HG03066 (cell line): Measurements from ENCODE around the gene MSMP.

ENCODE experiments used
- ATAC-seq: cut with Tn5 transposase; IDR thresholded peaks from one replicate; pipeline ENCODE4 v1.9.1; 2021; ENCODE audit warnings: low read depth; ENCODE audit not compliant: unreplicated experiment

Gene MSMP, protein sequence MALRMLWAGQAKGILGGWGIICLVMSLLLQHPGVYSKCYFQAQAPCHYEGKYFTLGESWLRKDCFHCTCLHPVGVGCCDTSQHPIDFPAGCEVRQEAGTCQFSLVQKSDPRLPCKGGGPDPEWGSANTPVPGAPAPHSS

GRCh38 chr9:35754264-35754663, at the start of gene MSMP:
Gene MSMP (minus strand): TSS chr9:35754276. CDS start chr9:35754129, 147 bp downstream.
- no peak for ATAC-seq

GRCh38 chr9:35801328-35802128, 47.5 kb upstream of the MSMP start:
- ATAC-seq: no peak

DNA sequence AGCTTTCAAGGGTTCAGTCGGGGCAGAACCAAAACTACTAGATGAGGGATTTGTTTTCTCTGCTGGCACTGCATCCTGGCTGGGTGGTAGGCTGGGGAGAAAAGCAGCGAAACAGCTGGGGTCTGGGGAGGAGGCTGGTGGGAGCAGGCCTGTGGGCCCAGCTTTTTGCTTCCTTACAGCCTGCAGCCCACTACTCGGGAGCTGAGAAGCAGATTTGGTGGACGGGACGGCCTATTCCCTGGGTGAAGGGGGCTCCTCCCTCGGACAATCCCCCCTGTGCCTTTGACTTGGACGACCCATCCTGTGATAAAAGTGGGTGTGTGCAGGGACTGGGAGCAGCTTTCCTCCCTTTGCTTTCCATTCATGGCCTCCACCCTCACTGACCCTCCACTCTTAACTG, 46.5 kb upstream of the MSMP start:
- ATAC-seq: no peak

DNA sequence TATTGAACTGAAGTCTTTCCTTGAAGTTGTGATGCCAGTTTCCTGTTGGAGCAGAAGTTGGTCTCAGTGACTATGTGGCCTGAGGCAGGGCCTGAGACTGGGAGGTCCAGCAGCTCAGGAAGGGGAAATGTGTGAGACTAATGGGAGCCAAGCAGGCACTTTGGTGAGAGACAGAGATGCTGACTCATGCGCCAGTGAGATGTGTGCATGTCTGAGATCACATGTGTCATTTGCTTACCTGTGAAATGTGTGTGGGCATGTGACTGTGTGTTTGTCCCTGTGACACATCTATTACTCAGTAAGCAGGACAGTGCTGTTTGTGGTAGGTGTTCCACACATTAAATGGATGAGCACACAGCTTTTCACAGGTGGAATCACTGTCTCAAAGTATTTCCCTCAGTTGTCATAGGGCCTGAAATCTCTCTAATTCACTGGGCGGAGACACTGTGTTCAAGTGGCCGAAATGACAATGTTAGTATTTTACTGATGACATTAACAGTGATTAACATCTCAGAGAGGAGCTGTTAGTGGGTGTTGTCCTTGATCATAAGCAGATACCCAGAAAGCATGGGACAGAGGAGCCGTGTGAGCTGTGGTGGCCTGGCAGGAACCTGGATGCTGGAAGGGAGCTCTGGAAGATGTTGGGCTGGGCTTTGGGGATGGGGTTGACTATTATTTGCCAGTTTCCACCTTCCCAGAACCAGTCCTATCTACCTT, 44.7 kb upstream of the MSMP start:
- ATAC-seq: no peak

GRCh38 chr9:35797311-35798109, 43.4 kb upstream of the MSMP start:
- ATAC-seq: no peak

- ATAC-seq: no peak
Observed at GRCh38 chr9:35795695-35796094, 41.6 kb upstream of the MSMP start.

DNA sequence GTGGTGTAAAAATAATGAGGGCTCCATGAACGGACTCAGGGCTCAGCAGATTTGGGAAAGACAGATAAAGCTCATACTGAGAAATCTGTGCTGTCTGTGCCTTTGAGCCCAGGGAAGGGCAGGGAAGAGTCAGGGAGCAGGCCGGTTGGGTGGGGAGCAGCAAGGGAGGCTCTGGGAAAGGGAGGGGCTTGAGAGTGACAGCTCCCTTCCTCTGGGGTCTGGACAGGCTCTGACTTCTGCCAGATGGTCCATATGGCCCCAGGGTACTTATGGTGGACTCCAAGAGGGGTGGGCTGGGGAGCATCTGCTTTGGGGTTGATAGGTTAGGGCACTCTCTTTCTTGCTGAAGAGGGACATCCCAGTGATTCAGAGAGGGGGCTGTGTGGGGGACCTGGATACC, 39.4 kb upstream of the MSMP start:
- ATAC-seq: no peak

DNA sequence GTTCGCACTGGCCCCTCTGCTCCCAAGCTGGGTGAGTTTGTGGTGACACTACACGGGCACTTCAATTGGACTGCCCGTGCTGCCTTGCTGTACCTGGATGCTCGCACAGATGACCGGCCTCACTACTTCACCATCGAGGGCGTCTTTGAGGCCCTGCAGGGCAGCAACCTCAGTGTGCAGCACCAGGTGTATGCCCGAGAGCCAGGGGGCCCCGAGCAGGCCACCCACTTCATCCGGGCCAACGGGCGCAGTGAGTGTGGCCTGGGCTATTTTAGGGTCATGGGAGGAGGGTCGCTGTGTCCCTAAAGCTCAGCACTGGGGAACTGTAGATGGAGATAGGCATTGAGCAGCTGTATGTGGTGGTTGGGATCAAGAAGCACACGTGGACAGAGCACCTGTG, 38.8 kb upstream of the MSMP start:
- ATAC-seq: no peak

- ATAC-seq: no peak
Observed at GRCh38 chr9:35792024-35792813, 38.1 kb upstream of the MSMP start.

DNA sequence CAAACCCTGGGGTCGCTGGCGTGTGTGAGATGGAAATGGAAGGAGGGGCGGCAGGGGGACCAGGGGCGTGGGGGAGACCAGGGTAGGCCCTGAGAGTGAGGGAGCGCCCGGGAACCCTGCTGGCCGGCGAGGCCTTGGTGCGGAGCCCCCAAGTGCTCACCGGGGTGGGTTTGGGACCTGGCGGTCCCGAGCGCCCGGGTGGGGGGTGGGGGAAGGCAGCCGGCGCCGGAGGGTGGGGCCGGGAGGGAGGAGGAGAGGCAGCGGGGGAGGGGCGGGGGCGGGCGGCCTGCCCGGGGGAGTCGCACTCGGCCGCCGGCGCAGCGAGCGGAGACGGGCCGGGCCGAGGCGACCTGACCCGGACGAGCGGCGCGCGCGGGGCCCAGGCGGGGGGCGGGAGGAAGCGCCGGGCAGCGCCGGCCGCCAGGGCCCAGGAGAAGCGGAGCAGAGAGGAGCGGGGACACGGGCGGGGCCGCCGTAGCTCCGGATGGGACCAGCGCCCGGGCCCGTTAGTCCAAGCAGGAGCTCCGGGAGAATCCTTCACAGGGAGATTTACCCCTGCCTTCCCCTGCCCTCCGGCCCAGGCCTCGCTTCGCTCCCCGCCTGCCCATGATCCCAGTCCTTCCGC, 37.3 kb upstream of the MSMP start, which contains the start of gene NPR2:
Gene NPR2 (plus strand): TSS at position 295 of the 625 bp plus-strand sequence. CDS start 818 bp downstream, outside the sequence.
- ATAC-seq: no peak

- no peak for ATAC-seq
Observed at GRCh38 chr9:35790385-35791296, 36.6 kb upstream of the MSMP start.

- ATAC-seq: no peak
Observed at GRCh38 chr9:35790025-35790384, 35.9 kb upstream of the MSMP start.

- ATAC-seq: no peak
Observed at GRCh38 chr9:35789541-35789940, 35.5 kb upstream of the MSMP start.

- ATAC-seq: no peak
Observed at GRCh38 chr9:35783418-35783817, 29.3 kb upstream of the MSMP start.

DNA sequence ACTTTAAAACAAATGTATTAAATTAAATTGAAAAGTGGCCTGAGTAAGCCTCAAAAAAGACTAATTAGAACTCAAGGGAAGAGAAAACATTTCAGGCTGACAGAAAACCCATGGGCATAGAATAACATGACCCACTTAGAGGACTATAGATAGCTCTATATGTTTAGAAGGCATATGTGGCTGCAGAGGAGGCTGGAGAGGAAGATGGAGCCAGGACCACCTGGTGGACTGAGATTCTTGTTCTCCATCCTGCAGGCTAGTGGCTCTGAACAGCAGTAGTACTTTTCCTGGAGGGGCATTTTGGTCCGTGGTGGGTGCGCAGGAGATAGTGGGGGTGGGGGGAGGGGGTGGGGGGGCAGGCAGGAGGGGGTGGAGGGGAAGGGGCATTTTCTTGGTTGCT, 27.0 kb upstream of the MSMP start:
- no peak for ATAC-seq

DNA sequence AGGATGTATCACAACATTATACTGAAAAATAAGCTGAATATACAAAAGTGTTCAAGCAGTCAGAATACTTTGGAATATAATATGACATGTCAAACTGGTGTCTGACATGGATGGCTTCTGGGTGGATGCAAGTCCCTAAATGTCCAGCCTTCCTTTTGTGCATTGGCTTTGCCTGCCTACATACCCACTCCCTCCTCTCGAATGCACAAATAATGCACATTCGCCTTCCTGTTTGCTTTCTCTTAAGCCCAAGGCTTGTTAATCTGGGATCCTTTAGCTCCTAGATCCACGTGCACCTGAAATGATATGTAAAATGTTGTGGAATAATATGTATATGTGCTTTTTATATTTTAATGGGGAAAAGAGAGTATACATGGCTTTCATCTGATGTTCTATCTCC, 24.4 kb upstream of the MSMP start:
- no peak for ATAC-seq

- ATAC-seq: no peak
Observed at GRCh38 chr9:35776018-35776417, 21.9 kb upstream of the MSMP start.

GRCh38 chr9:35774907-35775635, 21.0 kb upstream of the MSMP start:
- ATAC-seq: no peak
